Gastrocnemius medialis (tissue), 4 donors: ENCODE measurements around the gene ARHGAP19. TPM values are rescaled to one million over a fixed set of nuclear protein-coding genes. Genes with fewer than 3 reads are reported as not detected.

Experiments used
- ATAC-seq, 2 donors: fragments of 150-250 bp; one replicate each; pipeline ENCODE4 v1.9.1; 2016
- DNase-seq, 2 donors: peaks; one replicate each; pipeline ENCODE4 v3.0.0-alpha.2; 2019
- H3K27ac ChIP-seq, 4 donors: fragments of 200-600 bp; sonication (generic); 1 replicate in 1 of 4; 2 replicates in 3 of 4; pipeline ENCODE4 v1.5.1; 2016 to 2018; ENCODE audit warnings: mild to moderate bottlenecking in 2 of 4, moderate library complexity in 1 of 4
- H3K27me3 ChIP-seq, 3 donors: fragments of 200-600 bp; sonication (generic) in 2 of 3; 1 replicate in 1 of 3; 2 replicates in 2 of 3; pipeline versions ENCODE4 v1.5.1 to v1.6.0; 2016 to 2019; ENCODE audit warnings: mild to moderate bottlenecking in 1 of 3, moderate library complexity in 1 of 3
- H3K36me3 ChIP-seq, 2 donors: fragments of 200-600 bp; sonication (generic) in 1 of 2; one replicate each; pipeline ENCODE4 v1.5.1; 2017 to 2018
- H3K4me1 ChIP-seq, 2 donors: fragments of 200-600 bp; sonication (generic) in 1 of 2; one replicate each; pipeline ENCODE4 v1.5.1; 2016 to 2017; ENCODE audit warnings: mild to moderate bottlenecking in 2 of 2
- H3K4me3 ChIP-seq, 4 donors: fragments of 200-600 bp; sonication (generic) in 3 of 4; 1 replicate in 1 of 4; 2 replicates in 3 of 4; pipeline ENCODE4 v1.5.1; 2016 to 2019; ENCODE audit warnings: mild to moderate bottlenecking in 2 of 4
- H3K9me3 ChIP-seq, 3 donors: fragments of 200-600 bp; sonication (generic) in 2 of 3; 1 replicate in 1 of 3; 2 replicates in 2 of 3; pipeline ENCODE4 v1.5.1; 2016 to 2019
- POLR2A ChIP-seq, 2 donors: fragments of 450-650 bp; IDR thresholded peaks; one replicate each; pipeline ENCODE4 v1.6.1; 2017; ENCODE audit warnings: antibody characterized with exemption in 2 of 2, mild to moderate bottlenecking in 2 of 2, moderate library complexity in 2 of 2
- in situ Hi-C, 4 donors: fragments of 200-750 bp; cut with MboI; loops; one replicate each; pipeline versions ENCODE4 v1.15.0 to v1.8.0; 2017; ENCODE audit warnings: low sequenced_read_pairs in 4 of 4
- intact Hi-C: fragments of 100-400 bp; cut with DNase I; formaldehyde crosslinking; loops from one replicate; pipeline ENCODE4 v1.15.1; 2023; ENCODE audit warnings: low total_unique reads
- total RNA-seq, 4 donors: library from RNA; depleted of rRNA; stranded (reverse); fragments of >200 nt; gene quantifications; one replicate each; pipeline versions ENCODE4 v1.1.0 to v1.2.3, GENCODE V29; 2016
- TF ChIP-seq, protein P1 (sequence below), 5 experiments: fragments of 450-650 bp in 3 of 5; fragments of 200-600 bp in 2 of 5; sonication (generic) in 2 of 5; IDR thresholded peaks in 4 of 5; conservative IDR thresholded peaks in 1 of 5; 1 replicate in 4 of 5; 2 replicates in 1 of 5; pipeline ENCODE4 v1.5.1; 2016 to 2019; ENCODE audit warnings: antibody characterized with exemption in 5 of 5, mild to moderate bottlenecking in 3 of 5, moderate library complexity in 3 of 5

The ARHGAP19 gene
- total RNA-seq, 4 donors from 2014 or later, result 1.7 to 12.3 (median 2.4) TPM

- no peaks in the 10 kb centered on the region for H3K4me1 ChIP-seq
- in situ Hi-C loops, result no loop called here
- intact Hi-C loops, result no loop called here
- H3K27ac ChIP-seq, result no peak overlapping the region
- TF ChIP-seq POLR2A (IDR thresholded peaks at IDR 0.05), result no peak
- TF ChIP-seq, protein P1, sequence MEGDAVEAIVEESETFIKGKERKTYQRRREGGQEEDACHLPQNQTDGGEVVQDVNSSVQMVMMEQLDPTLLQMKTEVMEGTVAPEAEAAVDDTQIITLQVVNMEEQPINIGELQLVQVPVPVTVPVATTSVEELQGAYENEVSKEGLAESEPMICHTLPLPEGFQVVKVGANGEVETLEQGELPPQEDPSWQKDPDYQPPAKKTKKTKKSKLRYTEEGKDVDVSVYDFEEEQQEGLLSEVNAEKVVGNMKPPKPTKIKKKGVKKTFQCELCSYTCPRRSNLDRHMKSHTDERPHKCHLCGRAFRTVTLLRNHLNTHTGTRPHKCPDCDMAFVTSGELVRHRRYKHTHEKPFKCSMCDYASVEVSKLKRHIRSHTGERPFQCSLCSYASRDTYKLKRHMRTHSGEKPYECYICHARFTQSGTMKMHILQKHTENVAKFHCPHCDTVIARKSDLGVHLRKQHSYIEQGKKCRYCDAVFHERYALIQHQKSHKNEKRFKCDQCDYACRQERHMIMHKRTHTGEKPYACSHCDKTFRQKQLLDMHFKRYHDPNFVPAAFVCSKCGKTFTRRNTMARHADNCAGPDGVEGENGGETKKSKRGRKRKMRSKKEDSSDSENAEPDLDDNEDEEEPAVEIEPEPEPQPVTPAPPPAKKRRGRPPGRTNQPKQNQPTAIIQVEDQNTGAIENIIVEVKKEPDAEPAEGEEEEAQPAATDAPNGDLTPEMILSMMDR (IDR thresholded peaks at IDR 0.05 in 4 of 5, conservative IDR thresholded peaks at IDR 0.05 in 1 of 5), result no peak
- H3K36me3 ChIP-seq, result no peaks in the 10 kb centered on the region
- DNase-seq, result no peak
- H3K9me3 ChIP-seq, result no peaks in the 10 kb centered on the region
- H3K27me3 ChIP-seq, result no peaks in the 10 kb centered on the region
- ATAC-seq, result no peak
- H3K4me3 ChIP-seq, result no peak overlapping the region
Measured at GRCh38 chr10:97238855-97239254, 53.6 kb downstream of the ARHGAP19 start.

DNA sequence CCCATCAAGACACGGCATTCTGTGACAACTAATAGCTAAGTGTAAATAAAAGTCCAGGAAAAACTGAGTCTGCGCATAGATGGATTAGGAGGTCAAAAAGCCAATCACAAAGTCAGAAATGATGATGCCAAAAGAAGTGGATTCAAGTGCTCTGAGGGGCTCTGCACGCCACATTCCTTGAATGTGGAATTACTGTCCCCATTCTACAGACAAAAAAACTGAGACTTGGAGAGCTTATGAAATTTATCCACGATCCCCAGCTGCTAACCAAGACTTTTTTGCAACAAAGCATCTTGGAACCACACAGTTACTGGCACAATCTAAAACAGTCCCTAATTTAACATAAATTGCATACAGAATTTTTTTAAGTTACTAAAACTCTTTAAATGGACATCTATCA is 57.1 kb downstream of the ARHGAP19 start:
- DNase-seq (no peak), ATAC-seq (no peak)
- no peak overlapping the region for H3K27ac ChIP-seq
- H3K4me3 ChIP-seq, result no peak overlapping the region
- TF ChIP-seq POLR2A (IDR thresholded peaks at IDR 0.05), result no peak
- TF ChIP-seq, protein P1 (IDR thresholded peaks at IDR 0.05 in 4 of 5, conservative IDR thresholded peaks at IDR 0.05 in 1 of 5), result no peak
- no peaks in the 10 kb centered on the region for H3K4me1 ChIP-seq
- H3K27me3 ChIP-seq, result no peaks in the 10 kb centered on the region
- in situ Hi-C loops (no loop called here), intact Hi-C loops (no loop called here)
- H3K36me3 ChIP-seq, result no peaks in the 10 kb centered on the region
- no peaks in the 10 kb centered on the region for H3K9me3 ChIP-seq

DNA sequence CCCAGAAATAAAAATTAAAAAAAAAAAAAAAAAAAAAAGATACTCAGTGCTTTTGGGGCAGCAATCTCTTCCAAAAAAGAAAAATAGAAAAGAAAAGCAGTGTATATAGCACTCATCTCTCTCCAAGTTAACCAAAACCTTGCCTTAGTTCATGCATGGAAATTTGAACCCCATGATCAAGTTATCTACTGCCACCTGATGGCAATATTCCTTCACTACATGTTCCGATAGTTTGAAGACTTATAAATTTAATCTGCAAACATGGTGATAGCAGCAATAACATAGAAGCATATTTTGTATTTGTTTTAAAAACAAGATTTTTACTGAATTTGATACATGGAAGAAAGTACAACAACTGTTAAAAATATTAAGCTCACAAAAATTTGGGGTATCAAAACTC is 58.0 kb downstream of the ARHGAP19 start:
- DNase-seq, result no peak
- ATAC-seq, result no peak
- intact Hi-C loops, result no loop called here
- H3K4me1 ChIP-seq, result no peaks in the 10 kb centered on the region
- H3K27me3 ChIP-seq, result no peaks in the 10 kb centered on the region
- TF ChIP-seq, protein P1 (IDR thresholded peaks at IDR 0.05 in 4 of 5, conservative IDR thresholded peaks at IDR 0.05 in 1 of 5), result peak in 3 of 5 experiments; percentile 22 to 51 (median 28)
- TF ChIP-seq POLR2A (IDR thresholded peaks at IDR 0.05), result no peak
- in situ Hi-C loops, result no loop called here
- no peaks in the 10 kb centered on the region for H3K36me3 ChIP-seq
- H3K27ac ChIP-seq, result no peak overlapping the region
- H3K9me3 ChIP-seq, result no peaks in the 10 kb centered on the region
- no peak overlapping the region for H3K4me3 ChIP-seq

DNA sequence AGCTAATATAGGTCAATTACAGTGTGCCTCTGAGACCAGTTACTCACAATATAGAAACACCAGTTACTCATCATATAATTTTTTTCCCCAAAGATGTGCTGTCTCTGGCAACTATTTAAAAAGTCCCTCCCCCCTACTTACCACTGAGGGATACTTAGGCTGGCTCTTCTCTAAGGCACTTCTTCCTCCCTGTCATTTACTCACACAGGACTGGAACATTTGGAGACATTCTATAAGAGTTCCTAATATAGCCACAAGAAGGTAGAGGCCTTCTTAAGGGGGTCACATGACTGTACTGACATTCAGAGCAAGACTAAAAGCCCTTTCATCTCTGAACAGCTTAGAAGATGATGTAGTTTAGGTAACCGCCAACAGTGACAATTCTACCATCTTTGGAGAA is 62.3 kb downstream of the ARHGAP19 start:
- DNase-seq, result no peak
- in situ Hi-C loops (no loop called here), intact Hi-C loops (no loop called here)
- Histone ChIP-seq H3K27me3 (no peaks in the 10 kb centered on the region), H3K36me3 (peaks cover 0 to 16% of the 10 kb centered on the region in 2 donors), H3K27ac (no peak overlapping the region), H3K4me1 (no peaks in the 10 kb centered on the region), H3K9me3 (no peaks in the 10 kb centered on the region), H3K4me3 (no peak overlapping the region)
- TF ChIP-seq, protein P1 (IDR thresholded peaks at IDR 0.05 in 4 of 5, conservative IDR thresholded peaks at IDR 0.05 in 1 of 5), result no peak
- no peak for TF ChIP-seq POLR2A (IDR thresholded peaks at IDR 0.05)
- ATAC-seq, result no peak

DNA sequence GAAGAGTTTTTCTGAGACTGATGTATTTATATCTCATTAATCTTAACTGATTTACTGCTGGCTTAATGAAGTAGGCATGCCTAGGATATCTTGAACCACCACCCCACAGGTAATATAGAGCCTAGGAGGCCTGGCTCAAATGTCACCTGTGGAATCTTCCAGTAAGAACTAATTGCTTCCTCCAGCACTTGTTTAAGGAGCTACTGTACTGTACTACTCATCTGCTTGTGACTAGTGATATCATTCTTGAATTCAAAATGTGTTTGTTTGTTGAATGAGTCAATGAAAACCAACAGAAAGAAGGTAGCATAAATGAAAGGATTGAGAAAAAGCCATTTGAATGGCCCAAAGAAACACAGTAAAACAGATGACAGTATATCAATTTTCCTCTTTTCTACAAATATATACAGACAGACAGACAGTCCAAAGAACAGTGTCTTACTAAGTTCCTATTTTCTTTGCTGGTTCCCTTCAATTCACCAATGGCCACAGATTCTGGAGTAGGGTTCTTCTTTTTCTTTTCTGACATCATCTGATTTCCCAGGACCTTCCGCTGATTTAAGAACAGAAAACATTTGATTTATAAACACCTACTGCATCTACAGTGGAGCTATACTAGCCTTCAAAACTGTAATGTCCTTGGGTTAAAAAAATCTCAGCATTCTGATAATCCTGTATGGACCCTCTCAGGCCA is 63.0 kb downstream of the ARHGAP19 start:
- H3K9me3 ChIP-seq, result no peaks in the 10 kb centered on the region
- no peaks in the 10 kb centered on the region for H3K27me3 ChIP-seq

More for the DNA sequence above, 63.0 kb downstream of the ARHGAP19 start:
- intact Hi-C loops (no loop called here), in situ Hi-C loops (no loop called here)
- TF ChIP-seq, protein P1 (IDR thresholded peaks at IDR 0.05 in 4 of 5, conservative IDR thresholded peaks at IDR 0.05 in 1 of 5), result no peak
- no peak for TF ChIP-seq POLR2A (IDR thresholded peaks at IDR 0.05)
- DNase-seq (no peak), ATAC-seq (no peak)
- no peak overlapping the region for H3K27ac ChIP-seq
- no peak overlapping the region for H3K4me3 ChIP-seq
- no peaks in the 10 kb centered on the region for H3K4me1 ChIP-seq
- peaks cover 0 to 16% of the 10 kb centered on the region in 2 donors for H3K36me3 ChIP-seq
